Bronchial epithelial cell (primary cell): Measurements from ENCODE around the gene BTBD2. TPM values are rescaled to one million over a fixed set of nuclear protein-coding genes. Genes with fewer than 3 reads are reported as not detected.

Experiments
- DNase-seq: peaks from one replicate; pipeline ENCODE4 v3.0.0-alpha.2; 2010; ENCODE audit warnings: low read depth
- FAIRE-seq: peaks from 2 replicates; lab custom pipeline; 2011; peaks lifted over from hg19 to GRCh38; lab: Jason Lieb, UNC
- H3K27me3 ChIP-seq: 2 replicates; pipeline ENCODE4 v1.5.1; 2011; ENCODE audit warnings: low read length; ENCODE audit not compliant: control insufficient read depth, insufficient read depth
- H3K36me3 ChIP-seq: 2 replicates; pipeline ENCODE4 v1.5.1; 2011; ENCODE audit warnings: low read length; ENCODE audit not compliant: control insufficient read depth, insufficient read depth
- H3K4me3 ChIP-seq: 2 replicates; pipeline ENCODE4 v1.5.1; 2011; ENCODE audit warnings: mild to moderate bottlenecking, low read depth, low read length, control low read depth
- total RNA-seq: library from RNA; depleted of rRNA; stranded (reverse); fragments of >200 nt; gene quantifications from 2 replicates; pipeline ENCODE4 v1.2.1, GENCODE V29; 2014
- TF ChIP-seq, protein P1 (sequence below): IDR thresholded peaks from 2 replicates; pipeline ENCODE4 v1.5.1; 2011; ENCODE audit warnings: mild to moderate bottlenecking, moderate library complexity, low read length, control low read depth, inconsistent platforms; ENCODE audit not compliant: insufficient read depth, severe bottlenecking

BTBD2 gene
- total RNA-seq, 1 donor from 2014 or later, result 23.2 TPM

DNA sequence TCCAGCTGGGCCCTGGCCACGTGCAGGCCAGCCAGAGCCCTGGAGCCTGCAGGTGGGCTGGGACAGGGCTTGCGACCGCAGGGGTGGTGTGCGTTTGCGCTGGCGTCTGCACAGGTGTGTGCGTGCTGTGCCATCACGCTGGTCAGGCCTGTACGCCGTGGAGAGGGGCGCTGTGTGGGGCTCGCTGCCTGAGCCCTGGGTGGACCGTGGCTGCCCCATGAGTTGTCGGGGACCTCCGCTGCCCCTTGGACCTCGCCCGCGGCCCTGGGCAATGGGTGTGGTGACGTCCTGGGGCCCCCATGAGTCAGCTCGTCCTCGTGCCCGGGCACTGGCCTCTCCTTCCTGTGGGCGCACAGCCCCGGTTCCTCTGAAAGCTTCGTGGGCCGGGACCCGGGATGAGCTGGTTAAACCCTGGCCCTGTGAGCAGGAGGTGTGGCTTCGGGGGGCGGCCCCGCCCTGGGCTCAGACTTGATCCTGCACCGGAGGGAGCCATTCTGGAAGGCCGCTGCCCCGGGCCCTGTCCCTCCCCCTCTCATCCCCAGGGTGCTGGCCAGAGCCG, 67.8 kb downstream of the BTBD2 start:
- TF ChIP-seq, protein P1, sequence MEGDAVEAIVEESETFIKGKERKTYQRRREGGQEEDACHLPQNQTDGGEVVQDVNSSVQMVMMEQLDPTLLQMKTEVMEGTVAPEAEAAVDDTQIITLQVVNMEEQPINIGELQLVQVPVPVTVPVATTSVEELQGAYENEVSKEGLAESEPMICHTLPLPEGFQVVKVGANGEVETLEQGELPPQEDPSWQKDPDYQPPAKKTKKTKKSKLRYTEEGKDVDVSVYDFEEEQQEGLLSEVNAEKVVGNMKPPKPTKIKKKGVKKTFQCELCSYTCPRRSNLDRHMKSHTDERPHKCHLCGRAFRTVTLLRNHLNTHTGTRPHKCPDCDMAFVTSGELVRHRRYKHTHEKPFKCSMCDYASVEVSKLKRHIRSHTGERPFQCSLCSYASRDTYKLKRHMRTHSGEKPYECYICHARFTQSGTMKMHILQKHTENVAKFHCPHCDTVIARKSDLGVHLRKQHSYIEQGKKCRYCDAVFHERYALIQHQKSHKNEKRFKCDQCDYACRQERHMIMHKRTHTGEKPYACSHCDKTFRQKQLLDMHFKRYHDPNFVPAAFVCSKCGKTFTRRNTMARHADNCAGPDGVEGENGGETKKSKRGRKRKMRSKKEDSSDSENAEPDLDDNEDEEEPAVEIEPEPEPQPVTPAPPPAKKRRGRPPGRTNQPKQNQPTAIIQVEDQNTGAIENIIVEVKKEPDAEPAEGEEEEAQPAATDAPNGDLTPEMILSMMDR, result no peak
- DNase-seq (no peak), FAIRE-seq (no peak)
- Histone ChIP-seq H3K4me3 (no peak overlapping the region), H3K27me3 (no peaks in the 10 kb centered on the region), H3K36me3 (peaks cover 8% of the 10 kb centered on the region)

DNA sequence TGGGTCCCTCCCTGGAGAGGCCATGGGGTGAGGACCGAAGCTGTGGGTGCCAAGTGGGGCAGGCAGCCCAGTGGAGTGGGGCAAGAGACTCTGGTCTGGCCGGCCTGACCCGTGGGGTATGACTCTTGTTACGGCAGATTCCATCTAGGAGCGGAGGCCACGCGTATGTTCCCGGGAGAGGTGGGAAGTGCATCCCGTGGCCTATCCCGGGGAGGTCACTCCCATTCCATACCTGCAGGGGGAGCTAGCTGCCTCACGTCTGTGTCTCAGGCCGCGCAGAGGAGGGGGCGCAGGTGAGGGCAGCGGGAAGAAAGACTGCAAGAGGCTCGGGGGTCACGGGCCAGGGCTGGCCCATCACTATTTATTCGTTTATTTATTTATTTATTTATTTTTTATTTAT, 69.6 kb downstream of the BTBD2 start:
- peaks cover 6% of the 10 kb centered on the region for H3K36me3 ChIP-seq
- H3K27me3 ChIP-seq, result no peaks in the 10 kb centered on the region
- DNase-seq (no peak), FAIRE-seq (no peak)
- TF ChIP-seq, protein P1, result peak; percentile 58
- no peak overlapping the region for H3K4me3 ChIP-seq

DNA sequence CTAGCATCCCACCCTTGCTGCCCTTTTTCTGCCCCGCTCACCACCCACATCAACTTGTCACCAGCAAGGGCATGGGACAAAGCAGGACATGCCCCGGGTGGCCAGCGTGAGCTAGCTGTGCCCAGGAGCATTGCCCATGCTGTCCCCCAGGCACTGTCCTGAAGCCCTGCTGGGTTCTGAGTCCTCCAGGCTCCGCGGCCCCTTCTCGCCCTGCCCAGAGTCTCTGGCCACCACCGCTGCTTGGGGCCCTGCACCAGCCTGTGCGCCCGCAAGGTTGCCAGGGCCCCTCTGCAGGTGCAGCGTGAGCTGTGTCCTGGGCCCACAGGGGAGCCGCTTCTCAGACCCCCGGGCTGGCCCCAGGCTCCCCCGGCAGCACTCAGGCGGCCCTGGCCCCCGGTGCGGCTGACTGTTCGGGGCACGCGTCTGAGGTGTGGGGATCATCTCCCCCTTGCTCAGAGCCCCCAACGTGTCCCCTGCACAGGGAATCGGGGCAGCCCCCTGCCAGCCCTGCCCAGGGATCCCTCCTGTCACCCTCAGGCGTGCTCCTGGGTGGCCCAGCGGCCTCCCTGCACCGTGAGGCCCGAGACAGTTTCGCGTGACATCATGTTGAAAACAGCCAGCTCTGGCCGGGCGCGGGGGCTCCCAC, 70.5 kb downstream of the BTBD2 start:
- FAIRE-seq (no peak), DNase-seq (no peak)
- H3K4me3 ChIP-seq, result no peak overlapping the region
- TF ChIP-seq, protein P1, result no peak
- H3K27me3 ChIP-seq, result no peaks in the 10 kb centered on the region
- peaks cover 6% of the 10 kb centered on the region for H3K36me3 ChIP-seq

DNA sequence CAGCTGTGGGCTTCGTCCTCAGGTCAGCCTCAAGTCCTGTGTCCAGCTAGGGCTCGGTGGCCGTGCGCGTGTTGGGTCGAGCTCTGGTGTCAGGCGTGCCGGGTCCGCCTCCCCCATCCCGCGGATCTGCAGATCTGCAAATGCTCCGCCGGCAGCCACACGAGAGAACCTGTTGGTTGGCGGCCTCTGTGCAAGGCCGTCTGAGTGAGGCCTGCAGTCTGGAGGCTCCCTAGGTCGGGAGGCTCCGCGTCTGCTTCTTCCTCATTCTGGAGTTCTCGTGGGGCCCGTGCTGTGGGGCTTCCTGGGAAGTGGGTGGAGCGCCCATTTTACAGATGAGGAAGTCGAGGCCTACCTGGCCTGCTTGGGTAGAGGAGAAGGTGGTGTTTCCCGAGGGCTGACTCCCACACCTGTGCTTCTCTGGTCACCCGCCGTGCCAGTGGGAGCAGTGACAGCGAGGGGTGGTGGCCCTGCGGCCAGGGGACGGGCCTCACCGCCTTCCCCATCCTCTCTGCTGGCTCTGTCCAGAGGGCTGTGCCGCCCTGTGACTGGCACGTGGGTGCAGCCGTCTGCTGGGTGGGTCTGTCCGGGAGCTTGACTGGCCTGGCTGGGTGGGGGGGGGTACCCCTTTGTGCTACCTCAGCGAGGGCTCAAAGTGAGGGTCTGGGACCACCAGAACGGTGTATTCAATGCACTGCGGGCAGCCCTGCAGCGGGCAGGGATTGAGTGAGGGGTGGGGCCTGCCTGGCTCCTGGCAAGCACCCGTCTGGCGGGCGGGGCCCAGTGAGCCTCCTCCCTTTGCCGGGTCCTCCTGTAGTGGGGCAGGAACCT, 71.2 kb downstream of the BTBD2 start:
- FAIRE-seq (no peak), DNase-seq (no peak)
- Histone ChIP-seq H3K4me3 (no peak overlapping the region), H3K36me3 (peaks cover 2% of the 10 kb centered on the region), H3K27me3 (no peaks in the 10 kb centered on the region)
- TF ChIP-seq, protein P1, result no peak

DNA sequence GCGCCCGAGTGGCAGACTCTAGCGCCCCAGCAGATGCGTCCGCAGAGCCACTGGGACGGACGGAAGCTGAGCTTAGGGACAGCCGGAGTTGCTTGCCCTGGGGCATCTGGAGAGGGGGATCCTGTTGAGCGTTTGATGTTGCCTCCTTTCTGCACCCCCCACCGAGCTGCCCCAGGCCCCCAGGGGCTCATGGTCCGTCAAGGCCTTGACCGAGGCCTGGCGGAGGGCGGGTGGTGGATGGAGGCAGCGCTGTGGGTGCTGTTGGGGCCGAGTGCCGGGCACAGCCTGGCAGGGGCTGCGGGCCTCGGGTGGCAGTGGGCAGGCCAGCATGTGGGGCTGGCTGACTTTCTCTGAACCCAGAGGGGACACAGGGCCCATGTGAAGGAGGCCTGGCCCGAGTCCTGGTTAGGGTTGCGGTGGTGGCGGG, 71.8 kb downstream of the BTBD2 start:
- no peak for FAIRE-seq
- no peak overlapping the region for H3K4me3 ChIP-seq

More for the DNA sequence above, 71.8 kb downstream of the BTBD2 start:
- no peaks in the 10 kb centered on the region for H3K27me3 ChIP-seq
- TF ChIP-seq, protein P1, result no peak
- no peak for DNase-seq
- H3K36me3 ChIP-seq, result peaks cover 2% of the 10 kb centered on the region
